MCF 10A (cell line): ENCODE measurements around the gene GPR135. TPM values are rescaled to one million over a fixed set of nuclear protein-coding genes. Genes with fewer than 3 reads are reported as not detected.

ENCODE experiments used
- BruUV-seq: library from RNA; stranded (reverse); fragments of 400-500 nt; replicated peaks from 2 replicates; lab custom pipeline; 2021; lab: Mats Ljungman, UMichigan
- CTCF ChIA-PET: fragments of 300-600 bp; sonication (Branson Sonifier 250); formaldehyde crosslinking; extraction: SDS; loops from one replicate; lab custom pipeline; 2021; ENCODE audit warnings: antibody characterized with exemption, inconsistent platforms; lab: Yijun Ruan, JAX
- POLR2A ChIA-PET: fragments of 300-600, 350-650 bp; sonication (Branson Sonifier 250); formaldehyde crosslinking; extraction: SDS; loops from one replicate; lab custom pipeline; 2020; ENCODE audit warnings: antibody characterized with exemption, inconsistent platforms; lab: Yijun Ruan, JAX
- DNase-seq: peaks from one replicate; pipeline ENCODE4 v3.0.0-alpha.2; 2018; ENCODE audit not compliant: unreplicated experiment
- H3K27ac Mint-ChIP-seq: one replicate; pipeline ENCODE4 v1.8.0; 2022; ENCODE audit warnings: mild to moderate bottlenecking, low read depth, mixed read lengths; ENCODE audit not compliant: unreplicated experiment
- H3K27me3 Mint-ChIP-seq: one replicate; pipeline ENCODE4 v1.8.0; 2022; ENCODE audit warnings: mixed read lengths; ENCODE audit not compliant: insufficient read depth, unreplicated experiment
- H3K36me3 Mint-ChIP-seq: one replicate; pipeline ENCODE4 v1.8.0; 2022; ENCODE audit warnings: mild to moderate bottlenecking, moderate library complexity, mixed read lengths; ENCODE audit not compliant: insufficient read depth, unreplicated experiment
- H3K4me1 Mint-ChIP-seq: one replicate; pipeline ENCODE4 v1.8.0; 2022; ENCODE audit warnings: mixed read lengths; ENCODE audit not compliant: insufficient read depth, unreplicated experiment
- H3K4me3 Mint-ChIP-seq: one replicate; pipeline ENCODE4 v1.8.0; 2022; ENCODE audit warnings: mild to moderate bottlenecking, moderate library complexity, mixed read lengths; ENCODE audit not compliant: unreplicated experiment
- H3K9me3 Mint-ChIP-seq: one replicate; pipeline ENCODE4 v1.8.0; 2022; ENCODE audit warnings: mixed read lengths; ENCODE audit not compliant: unreplicated experiment
- CTCF ChIP-seq: fragments of 200-600 bp; IDR thresholded peaks from one replicate; pipeline ENCODE4 v1.8.0; 2022; ENCODE audit warnings: antibody characterized with exemption, mild to moderate bottlenecking; ENCODE audit not compliant: unreplicated experiment
- intact Hi-C: fragments of 100-400 bp; cut with micrococcal nuclease; formaldehyde crosslinking; loops from 2 replicates; pipeline ENCODE4 v1.14.1; 2022
- total RNA-seq: library from RNA; stranded (reverse); gene quantifications from 2 replicates; pipeline ENCODE4 v1.2.3, GENCODE V29; 2022

Gene GPR135
- total RNA-seq, 1 experiment from 2014 or later = 7.6 TPM

- Mint-ChIP-seq H3K27ac (no peak overlapping the region), H3K36me3 (peaks cover 15% of the 10 kb centered on the region), H3K27me3 (no peaks in the 10 kb centered on the region), H3K9me3 (no peaks in the 10 kb centered on the region), H3K4me1 (no peaks in the 10 kb centered on the region), H3K4me3 (no peak overlapping the region)
- CTCF ChIA-PET = interaction anchor here (0.6 to 0.9 kb wide), 3 partner anchors 394 to 763 kb away, joined by 3 to 5 read pairs (median 3); no protein-coding TSS in a partner anchor
- DNase-seq = no peak
- no TSS peak for BruUV-seq
- POLR2A ChIA-PET = interaction anchor here (1.2 kb wide), 1 partner anchor 17 kb away, joined by 4 read pairs; no protein-coding TSS in a partner anchor
- intact Hi-C loops = loop anchor here (10.0 kb wide), 2 partner anchors 72 to 182 kb away; partner anchors contain the start of gene CCDC175
- no peak for TF ChIP-seq CTCF
Measured at GRCh38 chr14:59503256-59503655, 38.1 kb upstream of the GPR135 start.

- POLR2A ChIA-PET = interaction anchor here (1.3 kb wide), 1 partner anchor 16 kb away, joined by 4 read pairs; the partner anchor contains the start of genes JKAMP and L3HYPDH
- TF ChIP-seq CTCF = no peak
- H3K4me1 Mint-ChIP-seq = no peaks in the 10 kb centered on the region
- CTCF ChIA-PET = interaction anchor here (0.7 kb wide), 1 partner anchor 1816 kb away, joined by 3 read pairs; no protein-coding TSS in a partner anchor
- H3K36me3 Mint-ChIP-seq = peaks cover 23% of the 10 kb centered on the region
- BruUV-seq = no TSS peak
- intact Hi-C loops = loop anchor here (10.0 kb wide), 2 partner anchors 74 to 184 kb away; partner anchors contain the start of gene CCDC175
- no peak overlapping the region for H3K4me3 Mint-ChIP-seq
- DNase-seq = no peak
- no peak overlapping the region for H3K27ac Mint-ChIP-seq
- H3K27me3 Mint-ChIP-seq = no peaks in the 10 kb centered on the region
- H3K9me3 Mint-ChIP-seq = no peaks in the 10 kb centered on the region
Measured at GRCh38 chr14:59500732-59501131, 35.6 kb upstream of the GPR135 start.

DNA sequence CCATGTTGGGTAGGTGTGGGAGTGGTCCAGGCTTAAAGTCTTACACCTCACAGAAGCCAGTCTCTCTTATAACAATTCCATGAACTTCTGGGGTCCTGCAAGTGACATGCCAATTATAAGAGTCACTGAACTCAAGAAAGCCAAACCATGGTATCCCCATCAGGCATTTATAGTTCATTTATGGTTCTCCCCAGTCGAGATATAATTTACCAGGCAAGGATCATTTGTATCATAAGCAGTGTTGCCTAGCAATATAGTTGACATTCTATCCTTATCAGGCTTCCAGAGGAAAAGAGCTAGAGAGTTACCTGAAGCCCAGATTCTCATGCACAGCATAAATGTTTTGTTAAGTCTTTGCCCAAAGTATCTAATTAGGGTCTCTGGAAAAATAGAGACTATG lies 27.2 kb upstream of the GPR135 start:
- no peak overlapping the region for H3K27ac Mint-ChIP-seq
- H3K9me3 Mint-ChIP-seq = no peaks in the 10 kb centered on the region
- intact Hi-C loops = no loop called here
- POLR2A ChIA-PET = interaction anchor here (2.7 kb wide), 1 partner anchor 8 kb away, joined by 11 read pairs; the partner anchor contains the start of genes JKAMP and L3HYPDH
- H3K4me1 Mint-ChIP-seq = peaks cover 12% of the 10 kb centered on the region
- H3K27me3 Mint-ChIP-seq = no peaks in the 10 kb centered on the region
- H3K36me3 Mint-ChIP-seq = peaks cover 78% of the 10 kb centered on the region
- CTCF ChIA-PET = interaction anchor here (0.9 to 2.0 kb wide), 2 partner anchors 15 kb away, joined by 3 to 9 read pairs; no protein-coding TSS in a partner anchor
- BruUV-seq = no TSS peak
- no peak for TF ChIP-seq CTCF
- no peak for DNase-seq
- H3K4me3 Mint-ChIP-seq = no peak overlapping the region

DNA sequence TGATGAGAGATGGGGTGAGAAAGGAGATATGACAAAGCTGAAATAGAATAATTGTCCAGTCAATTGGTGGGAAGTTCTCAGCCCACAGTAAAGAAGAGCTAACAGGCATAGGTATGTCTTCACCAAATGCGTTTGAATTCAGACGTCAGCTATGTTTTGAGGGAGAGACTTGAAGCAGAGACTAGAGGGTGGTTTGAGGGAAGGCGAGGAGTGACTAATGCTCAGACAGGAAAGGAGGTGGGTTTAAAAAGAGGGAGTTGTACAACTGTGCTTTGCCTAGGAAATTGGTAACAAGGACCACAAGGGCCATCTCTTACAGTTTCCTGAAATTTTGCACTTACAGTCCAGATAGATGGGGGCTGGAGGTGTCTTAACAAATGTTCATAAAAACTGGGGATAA lies 25.6 kb upstream of the GPR135 start:
- H3K4me1 Mint-ChIP-seq = peaks cover 12% of the 10 kb centered on the region
- no peak for TF ChIP-seq CTCF
- ChIA-PET CTCF (interaction anchor here (2.0 kb wide), 1 partner anchor 16 kb away, joined by 9 read pairs; no protein-coding TSS in a partner anchor), POLR2A (interaction anchor here (0.7 kb wide), 1 partner anchor 77 kb away, joined by 3 read pairs; no protein-coding TSS in a partner anchor)
- no TSS peak for BruUV-seq
- no peak overlapping the region for H3K27ac Mint-ChIP-seq
- DNase-seq = no peak
- intact Hi-C loops = no loop called here
- peaks cover 70% of the 10 kb centered on the region for H3K36me3 Mint-ChIP-seq
- no peaks in the 10 kb centered on the region for H3K27me3 Mint-ChIP-seq
- H3K9me3 Mint-ChIP-seq = no peaks in the 10 kb centered on the region
- no peak overlapping the region for H3K4me3 Mint-ChIP-seq
